ENCODE measurements around the gene STAT4. TPM values are rescaled to one million over a fixed set of nuclear protein-coding genes. Genes with fewer than 3 reads are reported as not detected.
A peak's percentile ranks its signal among the peaks of the same experiment; 100 is the strongest.

The STAT4 gene
- total RNA-seq (2014; rRNA removed; shearing (Covaris generic)): 0.55 and 4.3 TPM in 2 replicates

GRCh38 chr2:191150600-191151330 is at the start of gene STAT4:
TSS of gene STAT4 (minus strand) at chr2:191150994. CDS start at chr2:191148203, 2,791 bp downstream.
- no peak for DNase-seq (ENCODE audit: low spot score)

GRCh38 chr2:191199929-191200512 is 49.2 kb upstream of the STAT4 start:
- no peak for DNase-seq (ENCODE audit: low spot score)

GRCh38 chr2:191198271-191198670 is 47.5 kb upstream of the STAT4 start:
- no peak for DNase-seq (ENCODE audit: low spot score)

GRCh38 chr2:191197096-191197495 is 46.3 kb upstream of the STAT4 start:
- no peak for DNase-seq (ENCODE audit: low spot score)

- DNase-seq (ENCODE audit: low spot score): no peak
Measured at GRCh38 chr2:191195021-191195420, 44.2 kb upstream of the STAT4 start.

GRCh38 chr2:191190861-191191552 is 40.2 kb upstream of the STAT4 start:
- no peak for DNase-seq (ENCODE audit: low spot score)

GRCh38 chr2:191190435-191190834 is 39.6 kb upstream of the STAT4 start:
- no peak for DNase-seq (ENCODE audit: low spot score)

- no peak for DNase-seq (ENCODE audit: low spot score)
Measured at GRCh38 chr2:191189112-191189635, 38.4 kb upstream of the STAT4 start.

- DNase-seq (ENCODE audit: low spot score): no peak
Measured at GRCh38 chr2:191188550-191189093, 37.8 kb upstream of the STAT4 start.

GRCh38 chr2:191187105-191187829 is 36.5 kb upstream of the STAT4 start:
- peak; percentile 36 for DNase-seq (ENCODE audit: low spot score)

- DNase-seq (ENCODE audit: low spot score): no peak
Measured at GRCh38 chr2:191184457-191184856, 33.7 kb upstream of the STAT4 start.

- DNase-seq (ENCODE audit: low spot score): no peak
Measured at GRCh38 chr2:191183516-191183915, 32.7 kb upstream of the STAT4 start.

- no peak for DNase-seq (ENCODE audit: low spot score)
Measured at GRCh38 chr2:191183081-191183480, 32.3 kb upstream of the STAT4 start.

- no peak for DNase-seq (ENCODE audit: low spot score)
Measured at GRCh38 chr2:191180713-191181112, 29.9 kb upstream of the STAT4 start.

GRCh38 chr2:191180276-191180675 is 29.5 kb upstream of the STAT4 start:
- DNase-seq (ENCODE audit: low spot score): no peak

GRCh38 chr2:191178806-191179514 is 28.2 kb upstream of the STAT4 start:
- DNase-seq (ENCODE audit: low spot score): no peak

GRCh38 chr2:191177751-191178736 is 27.2 kb upstream of the STAT4 start:
- DNase-seq (ENCODE audit: low spot score): no peak

- DNase-seq (ENCODE audit: low spot score): no peak
Measured at GRCh38 chr2:191176801-191177438, 26.1 kb upstream of the STAT4 start.

- DNase-seq (ENCODE audit: low spot score): no peak
Measured at GRCh38 chr2:191176305-191176704, 25.5 kb upstream of the STAT4 start.

Data from H4 (cell line).